H1 (cell line): Measurements from ENCODE around the gene KIF1C. TPM values are rescaled to one million over a fixed set of nuclear protein-coding genes. Genes with fewer than 3 reads are reported as not detected.

Source experiments
- CTCF ChIA-PET: fragments of 300-600 bp; sonication (Branson Sonifier 250); formaldehyde crosslinking; loops from one replicate; lab custom pipeline; 2021; ENCODE audit not compliant: partially characterized antibody; lab: Charles Lee
- POLR2A ChIA-PET: fragments of 300-600 bp; sonication (Branson Sonifier 250); formaldehyde crosslinking; loops from one replicate; lab custom pipeline; 2021; ENCODE audit warnings: inconsistent platforms; ENCODE audit not compliant: partially characterized antibody; lab: Charles Lee
- DNase-seq, 2 experiments: peaks; one replicate each; pipeline versions ENCODE4 v3.0.0 to v3.0.0-alpha.2; 2010 to 2022; ENCODE audit warnings: low spot score in 2 of 2, low read depth in 1 of 2, mixed read lengths in 1 of 2
- FAIRE-seq: peaks from 2 replicates; lab custom pipeline; 2011; peaks lifted over from hg19 to GRCh38; lab: Jason Lieb, UNC
- H2AFZ ChIP-seq: 2 replicates; pipeline ENCODE4 v1.8.1; 2012; ENCODE audit warnings: low read length, inconsistent platforms
- H2AK5ac ChIP-seq: 2 replicates; pipeline ENCODE4 v1.6.1; 2013; ENCODE audit warnings: low read depth, low read length
- H2BK120ac ChIP-seq: replicated peaks from 2 replicates; pipeline ENCODE3; 2013; ENCODE audit warnings: low read depth, low read length, inconsistent platforms
- H2BK12ac ChIP-seq: 2 replicates; pipeline ENCODE4 v1.6.1; 2013; ENCODE audit warnings: low read depth, low read length
- H2BK15ac ChIP-seq: 2 replicates; pipeline ENCODE4 v1.6.1; 2013; ENCODE audit warnings: low read length
- H2BK20ac ChIP-seq: 2 replicates; pipeline ENCODE4 v1.6.1; 2013; ENCODE audit warnings: low read length
- H2BK5ac ChIP-seq: 2 replicates; pipeline ENCODE4 v1.6.1; 2013; ENCODE audit warnings: low read depth, low read length
- H3K14ac ChIP-seq: 2 replicates; pipeline ENCODE4 v1.6.1; 2013; ENCODE audit warnings: inconsistent platforms; ENCODE audit not compliant: insufficient read length
- H3K18ac ChIP-seq: 2 replicates; pipeline ENCODE4 v1.6.1; 2013; ENCODE audit warnings: low read length; ENCODE audit errors: extremely low read depth
- H3K23ac ChIP-seq: 2 replicates; pipeline ENCODE4 v1.6.1; 2013; ENCODE audit warnings: inconsistent platforms; ENCODE audit not compliant: insufficient read length
- H3K23me2 ChIP-seq: 2 replicates; pipeline ENCODE4 v1.6.1; 2013; ENCODE audit warnings: low read depth, low read length
- H3K27ac ChIP-seq: 2 replicates; pipeline ENCODE4 v1.6.1; 2011; ENCODE audit warnings: low read depth, low read length, inconsistent platforms
- H3K27me3 ChIP-seq, 4 experiments: replicated peaks in 1 of 4; 1 replicate in 1 of 4; 2 replicates in 3 of 4; pipeline versions ENCODE4 v1.6.1 to v1.8.1; 2011 to 2013; ENCODE audit warnings: low read length in 3 of 4, mild to moderate bottlenecking in 3 of 4, inconsistent platforms in 2 of 4, mixed read lengths in 2 of 4, moderate library complexity in 1 of 4; ENCODE audit not compliant: control insufficient read depth in 3 of 4, insufficient read depth in 3 of 4; ENCODE audit errors: extremely low read depth in 1 of 4
- H3K36me3 ChIP-seq, 4 experiments: 2 replicates each; pipeline versions ENCODE4 v1.6.1 to v1.8.1; 2011 to 2013; ENCODE audit warnings: mild to moderate bottlenecking in 4 of 4, low read length in 3 of 4, moderate library complexity in 2 of 4, control low read depth in 1 of 4, inconsistent platforms in 1 of 4; ENCODE audit not compliant: insufficient read depth in 4 of 4, control insufficient read depth in 2 of 4
- H3K4ac ChIP-seq: replicated peaks from 2 replicates; pipeline ENCODE3; 2013; ENCODE audit warnings: low read length, low read depth, mixed read lengths, inconsistent platforms; ENCODE audit not compliant: insufficient read length
- H3K4me1 ChIP-seq, 4 experiments: replicated peaks in 1 of 4; 1 replicate in 1 of 4; 2 replicates in 3 of 4; pipeline versions ENCODE4 v1.6.1 to v1.8.1; 2011 to 2013; ENCODE audit warnings: low read length in 3 of 4, inconsistent platforms in 2 of 4, mixed read lengths in 1 of 4; ENCODE audit not compliant: insufficient read depth in 4 of 4, control insufficient read depth in 3 of 4
- H3K4me2 ChIP-seq, 2 experiments: 2 replicates each; pipeline versions ENCODE4 v1.6.1 to v1.8.1; 2011 to 2013; ENCODE audit warnings: low read depth in 2 of 2, low read length in 2 of 2, control low read depth in 1 of 2, inconsistent platforms in 1 of 2, mild to moderate bottlenecking in 1 of 2; ENCODE audit not compliant: insufficient read depth in 1 of 2
- H3K4me3 ChIP-seq, 4 experiments: fragments of 200-600, 300-600 bp in 1 of 4; sonication (generic), shearing (Covaris generic), sonication (Bioruptor Twin) in 1 of 4; 2 replicates each; pipeline versions ENCODE4 v1.5.1 to v1.8.1; 2011 to 2016; ENCODE audit warnings: low read length in 4 of 4, low read depth in 3 of 4, control low read depth in 2 of 4, inconsistent platforms in 2 of 4, mild to moderate bottlenecking in 2 of 4, mixed read lengths in 1 of 4, moderate library complexity in 1 of 4; ENCODE audit not compliant: insufficient read depth in 2 of 4; ENCODE audit errors: extremely low read depth in 1 of 4
- H3K56ac ChIP-seq: replicated peaks from 2 replicates; pipeline ENCODE3; 2013; ENCODE audit warnings: low read depth, mild to moderate bottlenecking, mixed read lengths, low read length, inconsistent platforms; ENCODE audit not compliant: insufficient read length
- H3K79me1 ChIP-seq: 2 replicates; pipeline ENCODE4 v1.6.1; 2013; ENCODE audit warnings: low read depth, low read length, control low read depth
- H3K79me2 ChIP-seq, 2 experiments: 2 replicates each; pipeline versions ENCODE4 v1.6.1 to v1.8.1; 2012 to 2013; ENCODE audit warnings: low read length in 2 of 2, mild to moderate bottlenecking in 2 of 2, inconsistent platforms in 1 of 2; ENCODE audit not compliant: insufficient read depth in 2 of 2, control insufficient read depth in 1 of 2
- H3K9ac ChIP-seq, 4 experiments: replicated peaks in 1 of 4; 1 replicate in 1 of 4; 2 replicates in 3 of 4; pipeline versions ENCODE4 v1.6.1 to v1.8.1; 2011 to 2013; ENCODE audit warnings: low read depth in 3 of 4, low read length in 3 of 4, control low read depth in 2 of 4, mild to moderate bottlenecking in 2 of 4, moderate library complexity in 2 of 4, inconsistent platforms in 1 of 4; ENCODE audit errors: extremely low read depth in 1 of 4
- H3K9me3 ChIP-seq, 2 experiments: 2 replicates each; pipeline versions ENCODE4 v1.6.1 to v1.8.1; 2012 to 2013; ENCODE audit warnings: mild to moderate bottlenecking in 2 of 2, moderate library complexity in 2 of 2, control low read depth in 1 of 2, inconsistent platforms in 1 of 2, low read depth in 1 of 2, low read length in 1 of 2, mixed read lengths in 1 of 2; ENCODE audit not compliant: insufficient read depth in 2 of 2
- H4K20me1 ChIP-seq, 2 experiments: replicated peaks in 1 of 2; 2 replicates each; pipeline versions ENCODE3 to v1.8.1; 2011 to 2013; ENCODE audit warnings: inconsistent platforms in 2 of 2, low read length in 2 of 2, mild to moderate bottlenecking in 1 of 2; ENCODE audit not compliant: insufficient read depth in 2 of 2, control insufficient read depth in 1 of 2
- H4K5ac ChIP-seq: 2 replicates; pipeline ENCODE4 v1.6.1; 2013; ENCODE audit warnings: low read length, low read depth, mixed read lengths, inconsistent platforms; ENCODE audit not compliant: insufficient read length
- H4K8ac ChIP-seq: 2 replicates; pipeline ENCODE4 v1.8.0; 2013; ENCODE audit warnings: mild to moderate bottlenecking, moderate library complexity, low read length, inconsistent platforms; ENCODE audit not compliant: insufficient read depth; ENCODE audit errors: extremely low read depth
- H4K91ac ChIP-seq: replicated peaks from 2 replicates; pipeline ENCODE3; 2013; ENCODE audit warnings: low read length, mixed read lengths, inconsistent platforms; ENCODE audit not compliant: insufficient read length
- ASH2L ChIP-seq: fragments of 200-600, 300-600 bp; sonication (generic); IDR thresholded peaks from one replicate; pipeline ENCODE4 v1.7.1; 2017; ENCODE audit warnings: low read length
- EP300 ChIP-seq, 2 experiments: IDR thresholded peaks; 1 replicate in 1 of 2; 2 replicates in 1 of 2; pipeline ENCODE4 v1.6.1; 2011 to 2012; ENCODE audit warnings: low read depth in 2 of 2, low read length in 2 of 2, mild to moderate bottlenecking in 2 of 2, borderline replicate concordance in 1 of 2, inconsistent platforms in 1 of 2, moderate library complexity in 1 of 2
- EZH2 ChIP-seq: fragments of 200-600 bp; sonication (generic); IDR thresholded peaks from 2 replicates; pipeline ENCODE4 v1.7.1; 2012; ENCODE audit warnings: low read depth, mild to moderate bottlenecking, moderate library complexity, low read length, inconsistent platforms; ENCODE audit not compliant: severe bottlenecking
- MAFK ChIP-seq: IDR thresholded peaks from 2 replicates; pipeline ENCODE4 v1.6.1; 2012; ENCODE audit warnings: low read depth, mild to moderate bottlenecking, improper control_type of control experiment, low read length
- NANOG ChIP-seq: IDR thresholded peaks from 2 replicates; pipeline ENCODE4 v1.6.1; 2011; ENCODE audit warnings: low read length, low read depth, mild to moderate bottlenecking, inconsistent platforms; ENCODE audit not compliant: insufficient read depth, poor library complexity, severe bottlenecking
- SP1 ChIP-seq: IDR thresholded peaks from 2 replicates; pipeline ENCODE4 v1.6.1; 2011; ENCODE audit warnings: low read depth, low read length
- ZNF274 ChIP-seq: IDR thresholded peaks from 2 replicates; pipeline ENCODE4 v1.7.0; 2012; ENCODE audit warnings: low read length, borderline replicate concordance; ENCODE audit errors: extremely low read depth
- WGBS, 2 experiments: shearing (Covaris generic) in 1 of 2; methylation state at CpG; one replicate each; pipeline versions ENCODE4 v1.1.6 to v1.1.7; 2013 to 2015; ENCODE audit warnings: low lambda C conversion rate in 2 of 2, mixed read lengths in 2 of 2, inconsistent platforms in 1 of 2, low coverage in 1 of 2, missing lambda C conversion rate in 1 of 2; ENCODE audit not compliant: insufficient replicate concordance in 2 of 2, insufficient coverage in 1 of 2, insufficient read length in 1 of 2; ENCODE audit errors: extremely low coverage in 1 of 2, missing lambda C conversion rate in 1 of 2; 5-methylcytosine and 5-hydroxymethylcytosine counted together
- polyA plus RNA-seq, 7 experiments: library from polyadenylated mRNA; depleted of rRNA in 3 of 7; stranded (reverse) in 5 of 7; unstranded in 2 of 7; fragments of >200 nt in 5 of 7; fragments of 200-250 nt in 2 of 7; gene quantifications; 1 replicate in 5 of 7; 2 replicates in 1 of 7; 4 replicates in 1 of 7; pipeline versions ENCODE4 v1.2.1 to v1.2.3, GENCODE V29; 2011 to 2013; ENCODE audit warnings: missing spikeins in 2 of 7, mixed read lengths in 2 of 7
- total RNA-seq: library from RNA; stranded (reverse); fragmentation: NEBNext Ultra II Directional; extraction: Animal tissue kit (Norgen Biotek cat#: 25700); gene quantifications from 2 replicates; pipeline ENCODE4 v1.2.1, GENCODE V29; 2021

KIF1C gene
- total and polyA plus RNA-seq, 2 of the 8 experiments (the other 6 are each of a cell fraction or from before 2014, with no cell fraction given): 14.3 to 114 TPM

- Histone ChIP-seq H3K36me3 (no peaks in the 10 kb centered on the region), H4K20me1 (no peaks in the 10 kb centered on the region), H2AFZ (no peak overlapping the region), H3K4me2 (no peak overlapping the region), H3K27ac (no peak overlapping the region), H3K79me2 (no peaks in the 10 kb centered on the region), H4K91ac (no peak overlapping the region), H3K79me1 (no peaks in the 10 kb centered on the region), H3K14ac (no peak overlapping the region), H3K23ac (no peak overlapping the region), H2BK15ac (no peak overlapping the region), H4K5ac (no peak overlapping the region), H3K18ac (no peak overlapping the region), H3K23me2 (no peaks in the 10 kb centered on the region), H2BK20ac (no peak overlapping the region), H3K9ac (no peak overlapping the region), H2BK5ac (no peak overlapping the region), H3K27me3 (no peaks in the 10 kb centered on the region), H3K4me3 (no peak overlapping the region), H3K9me3 (no peaks in the 10 kb centered on the region), H4K8ac (no peak overlapping the region), H2BK120ac (no peak overlapping the region), H2AK5ac (no peak overlapping the region), H2BK12ac (no peak overlapping the region), H3K4ac (no peak overlapping the region), H3K4me1 (no peaks in the 10 kb centered on the region), H3K56ac (no peak overlapping the region)
- FAIRE-seq (no peak), DNase-seq (no peak)
- 93% methylated on average over 3 of the region's 3 CpGs; no CpG with 5 or more reads in 1 of the 2 experiments for whole genome bisulfite sequencing, 2 experiments
- TF ChIP-seq EZH2: no peak
- TF ChIP-seq ASH2L: no peak
- TF ChIP-seq SP1: no peak
- no peak for TF ChIP-seq ZNF274
- no peak for TF ChIP-seq EP300 (IDR thresholded peaks at IDR 0.05; ENCODE audit: borderline replicate concordance in 1 of 2, low read depth in 2 of 2, low read length in 2 of 2)
- no peak for TF ChIP-seq MAFK
- no peak for TF ChIP-seq NANOG
- CTCF ChIA-PET: interaction anchor here (0.7 to 1.4 kb wide), 2 partner anchors 38 to 89 kb away, joined by 3 to 6 read pairs; no protein-coding TSS in a partner anchor
- POLR2A ChIA-PET: interaction anchor here (1.0 to 1.4 kb wide), 3 partner anchors 9 to 89 kb away, joined by 3 to 4 read pairs (median 3); no protein-coding TSS in a partner anchor
Observed at GRCh38 chr17:5068236-5068635, 70.5 kb downstream of the KIF1C start.
